ENCODE results near the gene KATNAL1. TPM values are rescaled to one million over a fixed set of nuclear protein-coding genes. Genes with fewer than 3 reads are reported as not detected.

KATNAL1 gene
- total RNA-seq, 1 experiment from 2014 or later, result 12.8 TPM

DNA sequence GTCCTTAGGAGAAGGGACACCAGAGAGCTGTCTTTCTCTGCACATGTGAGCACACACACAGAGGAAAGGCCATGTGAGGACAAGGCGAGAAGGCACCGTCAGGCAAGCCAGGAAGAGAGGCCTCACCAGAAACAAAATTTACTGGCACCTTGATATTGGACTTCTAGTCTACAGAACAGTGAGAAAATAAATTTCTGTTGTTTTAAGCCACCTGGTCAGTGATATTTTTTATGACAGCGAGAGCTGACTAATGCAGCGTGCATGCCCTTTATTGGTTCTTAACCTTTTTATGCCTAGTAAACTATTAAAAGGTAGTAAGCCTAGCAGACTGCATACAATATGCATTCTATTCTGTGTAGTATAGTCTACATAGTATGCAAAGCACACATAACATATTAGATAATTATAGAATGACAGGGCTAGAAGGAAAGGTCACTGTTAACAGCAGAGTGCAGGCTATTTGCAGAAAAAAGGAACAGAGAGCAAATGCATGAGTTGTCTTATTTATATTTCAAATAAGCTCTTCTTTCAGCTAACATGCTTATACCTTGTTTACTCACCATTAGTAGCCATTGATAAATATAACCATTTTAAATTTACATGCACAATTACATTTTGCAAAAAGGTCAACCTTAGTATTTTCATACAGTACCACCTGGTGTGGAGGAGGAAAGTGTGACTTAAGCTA lies 25.2 kb upstream of the KATNAL1 start:
- no peak for DNase-seq (ENCODE audit: low spot score)

DNA sequence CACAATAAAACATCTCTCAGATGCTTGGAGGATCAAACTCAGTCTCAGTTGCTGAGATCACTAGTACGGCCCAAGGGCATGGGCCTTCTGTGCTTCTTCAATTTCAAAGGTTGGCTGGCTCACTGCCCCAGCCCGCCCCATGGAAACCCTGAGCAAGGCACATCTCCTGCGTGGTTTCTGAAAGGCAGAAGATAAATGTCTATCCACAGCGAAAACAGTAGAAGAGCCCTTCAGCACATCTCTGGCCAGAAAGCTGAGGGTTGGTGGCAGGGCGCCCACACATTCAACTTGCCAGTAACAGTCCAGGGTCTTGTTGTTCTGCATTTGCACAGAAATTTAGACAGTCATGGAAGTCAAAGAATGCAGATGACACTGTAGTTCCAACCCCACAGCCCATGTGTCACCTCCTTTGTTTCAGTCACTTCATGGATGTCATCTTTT lies 24.0 kb upstream of the KATNAL1 start:
- DNase-seq (ENCODE audit: low spot score), result no peak

GRCh38 chr13:30329009-30329585 lies 21.7 kb upstream of the KATNAL1 start:
- DNase-seq (ENCODE audit: low spot score), result no peak

DNA sequence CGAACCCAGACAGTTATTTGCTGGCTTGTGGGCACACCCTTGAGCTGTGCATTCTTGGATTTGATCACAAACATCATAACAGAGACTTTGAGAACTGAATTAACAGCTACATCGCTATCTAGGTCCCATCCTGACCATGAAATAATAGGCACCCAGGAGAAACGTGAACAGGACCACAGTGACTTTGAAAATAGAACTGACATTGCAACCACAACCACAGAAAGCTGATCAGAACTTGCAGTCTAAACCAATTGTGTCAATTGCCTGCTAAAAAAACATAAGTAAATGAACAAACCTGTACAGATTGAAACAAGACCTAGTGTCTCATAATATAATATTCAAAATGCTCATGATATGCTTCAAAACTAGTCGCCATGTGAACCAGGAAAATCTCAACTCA lies 18.3 kb upstream of the KATNAL1 start:
- DNase-seq (ENCODE audit: low spot score), result no peak

- no peak for DNase-seq (ENCODE audit: low spot score)
These were observed 16.2 kb upstream of the KATNAL1 start for GRCh38 chr13:30323524-30323923.

- DNase-seq (ENCODE audit: low spot score), result no peak
These were observed 15.1 kb upstream of the KATNAL1 start for GRCh38 chr13:30322428-30322827.

DNA sequence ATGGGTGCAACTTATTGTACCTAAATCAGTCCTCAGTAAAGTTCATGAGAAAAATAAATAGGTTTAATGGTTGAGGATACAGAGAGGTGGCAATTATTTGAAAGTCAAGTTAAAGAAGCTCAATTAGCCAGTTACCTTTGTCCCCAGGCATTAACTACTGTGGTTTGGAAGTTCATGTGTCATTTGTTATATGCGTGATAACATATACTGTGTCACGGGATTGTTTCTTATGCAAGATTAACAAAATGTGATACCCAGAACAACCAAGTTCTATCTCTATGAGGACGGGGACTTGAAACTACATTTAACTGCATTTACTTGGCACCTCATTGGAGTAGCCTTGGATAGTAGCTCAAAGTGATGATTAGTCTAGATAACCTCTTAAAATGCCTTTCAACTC lies 13.9 kb upstream of the KATNAL1 start:
- no peak for DNase-seq (ENCODE audit: low spot score)

DNA sequence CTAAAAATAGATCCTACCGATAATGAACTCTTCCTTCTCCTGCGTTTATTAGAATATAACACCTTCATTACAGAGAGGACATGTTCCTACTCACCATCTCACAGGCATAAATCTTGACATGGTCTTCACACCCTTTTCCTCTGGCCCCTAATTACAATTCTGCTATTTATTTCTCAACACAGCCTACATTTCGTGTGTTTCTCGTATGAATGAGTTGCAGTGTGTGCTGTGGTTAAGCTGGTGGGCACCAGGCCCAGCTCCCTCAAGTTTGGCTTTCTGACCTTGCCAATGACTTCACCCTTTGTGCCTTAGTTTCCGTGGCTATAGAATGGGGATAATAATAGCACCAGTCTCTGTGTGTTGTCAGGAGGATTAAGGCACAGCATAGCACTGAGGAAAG lies 12.3 kb upstream of the KATNAL1 start:
- no peak for DNase-seq (ENCODE audit: low spot score)

DNA sequence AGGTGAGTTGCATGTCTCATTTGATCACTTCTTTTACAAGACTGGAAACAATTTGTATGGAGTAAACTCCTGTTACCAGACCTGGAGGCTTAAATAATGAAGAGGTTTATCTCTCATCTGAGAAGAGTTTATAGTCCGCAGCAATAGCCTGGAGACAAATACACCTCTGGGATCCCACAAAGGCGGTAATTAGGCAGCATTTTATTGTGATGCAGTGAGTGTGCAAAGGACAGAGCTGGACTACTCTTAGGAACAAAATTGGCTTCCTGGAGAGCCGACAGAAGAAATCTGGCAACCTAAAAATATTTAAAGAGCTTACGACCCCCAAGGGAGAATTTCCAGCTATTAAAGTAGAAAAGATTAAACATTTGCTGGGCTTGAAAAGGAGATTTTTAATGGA lies 11.8 kb upstream of the KATNAL1 start:
- no peak for DNase-seq (ENCODE audit: low spot score)

DNA sequence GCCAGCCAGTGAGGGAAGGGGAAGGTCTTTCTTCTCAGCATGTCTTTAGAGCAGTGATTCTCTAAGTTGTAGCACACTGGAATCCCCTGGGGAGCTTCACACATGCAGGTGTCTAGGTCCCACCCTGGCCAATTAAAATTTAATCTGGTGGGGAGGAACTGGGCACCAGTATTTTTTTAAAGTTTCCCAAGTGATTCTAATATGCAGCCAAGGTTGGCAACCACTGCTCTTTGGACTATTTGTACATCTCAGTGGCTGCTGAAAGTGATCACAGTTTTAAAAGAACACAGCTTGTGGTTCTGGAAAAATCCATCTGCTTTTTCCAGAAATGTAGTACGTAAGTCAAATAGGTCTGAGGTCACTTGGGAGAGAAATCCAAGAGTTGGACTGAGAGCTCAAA lies 10.7 kb upstream of the KATNAL1 start:
- DNase-seq (ENCODE audit: low spot score), result no peak

GRCh38 chr13:30314562-30314961 lies 7.2 kb upstream of the KATNAL1 start:
- no peak for DNase-seq (ENCODE audit: low spot score)

DNA sequence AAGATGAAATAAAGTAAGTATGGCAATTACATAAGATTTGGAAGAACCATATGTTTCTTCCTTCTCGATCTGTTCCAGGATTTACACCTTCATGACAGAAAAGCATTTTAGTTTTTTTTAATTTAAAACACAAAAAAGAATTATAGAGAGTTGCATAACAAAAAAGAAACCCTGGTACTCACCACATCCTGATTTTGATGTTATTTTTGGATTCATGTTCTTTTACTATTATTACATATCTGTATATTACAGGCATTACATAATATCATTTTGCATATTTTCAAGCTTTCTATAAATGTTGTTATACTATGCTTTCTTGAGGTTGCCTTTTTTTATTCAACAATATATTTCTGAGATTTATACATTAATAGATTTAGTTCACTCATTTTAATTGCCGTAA lies 6.7 kb upstream of the KATNAL1 start:
- no peak for DNase-seq (ENCODE audit: low spot score)

- no peak for DNase-seq (ENCODE audit: low spot score)
These were observed 6.0 kb upstream of the KATNAL1 start for GRCh38 chr13:30313311-30313710.

GRCh38 chr13:30312904-30313303 lies 5.6 kb upstream of the KATNAL1 start:
- no peak for DNase-seq (ENCODE audit: low spot score)

- DNase-seq (ENCODE audit: low spot score), result peak; percentile 55
These were observed 1.2 kb upstream of the KATNAL1 start for GRCh38 chr13:30308548-30308947.

GRCh38 chr13:30307971-30308290 lies 580 bp upstream of the KATNAL1 start:
- DNase-seq (ENCODE audit: low spot score), result no peak

DNA sequence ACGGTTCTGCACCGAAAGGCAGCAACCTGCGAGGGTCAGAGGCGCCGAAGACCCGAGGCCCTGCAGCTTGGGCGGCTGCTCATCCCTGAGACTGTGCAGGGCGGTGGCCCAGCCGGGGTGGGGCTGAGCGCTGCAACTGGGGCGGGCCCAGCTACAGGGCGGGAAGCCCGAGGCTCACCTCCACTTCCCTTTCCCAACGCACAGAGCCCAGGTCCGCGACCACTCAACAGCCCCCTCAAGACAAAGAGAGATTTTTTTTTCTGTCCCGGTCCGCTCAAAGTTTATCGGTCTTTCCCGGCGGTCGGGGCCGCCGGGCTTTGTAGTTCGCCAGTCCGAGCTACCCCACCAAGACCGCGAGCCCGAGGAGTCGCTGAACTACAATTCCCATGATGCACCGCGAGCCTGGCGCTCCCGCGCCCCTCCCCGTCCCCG lies 573 bp downstream of the KATNAL1 start:
- DNase-seq (ENCODE audit: low spot score), result peak; percentile 79

DNA sequence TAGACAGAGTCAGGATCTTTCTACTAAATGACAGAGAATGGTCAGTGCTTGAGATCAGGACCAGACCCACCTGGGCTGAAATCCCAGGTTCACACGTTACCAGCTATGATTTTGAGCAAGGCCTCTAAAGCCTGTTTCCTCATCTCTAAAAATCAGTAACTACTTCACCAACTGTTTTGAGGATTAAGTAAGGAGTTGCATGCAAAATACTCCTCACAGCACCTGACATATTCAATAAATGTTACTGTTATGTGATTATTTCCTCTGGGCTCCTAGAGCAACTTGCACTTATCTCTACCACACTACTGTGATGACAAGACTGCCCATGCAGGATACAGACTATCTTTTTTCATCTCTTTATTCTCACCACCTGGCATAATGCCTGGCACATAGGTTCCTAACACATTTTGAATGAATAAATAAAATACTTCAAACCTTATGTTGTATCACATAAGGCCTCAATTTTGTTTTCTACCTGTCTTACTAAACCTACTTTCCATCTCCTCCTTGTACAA lies 1.8 kb downstream of the KATNAL1 start:
- DNase-seq (ENCODE audit: low spot score), result no peak

DNA sequence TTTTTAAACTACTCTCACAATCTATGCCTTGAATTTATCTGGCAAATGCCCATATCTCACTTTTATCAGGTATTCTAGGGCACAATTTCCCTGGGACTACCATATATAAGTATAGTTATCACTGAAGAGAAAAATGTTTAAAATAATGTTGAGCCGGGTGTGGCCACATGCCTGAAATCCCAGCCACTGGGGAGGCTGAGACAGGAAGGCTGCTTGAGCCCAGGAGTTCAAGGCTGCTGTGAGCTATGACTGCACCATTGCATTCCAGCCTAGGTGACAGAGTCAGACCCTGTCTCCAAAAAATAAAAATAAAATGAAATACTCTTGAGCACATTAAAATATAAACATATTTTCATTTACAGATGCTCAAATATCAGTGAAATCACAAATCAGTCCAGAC lies 4.1 kb downstream of the KATNAL1 start:
- DNase-seq (ENCODE audit: low spot score), result no peak

DNA sequence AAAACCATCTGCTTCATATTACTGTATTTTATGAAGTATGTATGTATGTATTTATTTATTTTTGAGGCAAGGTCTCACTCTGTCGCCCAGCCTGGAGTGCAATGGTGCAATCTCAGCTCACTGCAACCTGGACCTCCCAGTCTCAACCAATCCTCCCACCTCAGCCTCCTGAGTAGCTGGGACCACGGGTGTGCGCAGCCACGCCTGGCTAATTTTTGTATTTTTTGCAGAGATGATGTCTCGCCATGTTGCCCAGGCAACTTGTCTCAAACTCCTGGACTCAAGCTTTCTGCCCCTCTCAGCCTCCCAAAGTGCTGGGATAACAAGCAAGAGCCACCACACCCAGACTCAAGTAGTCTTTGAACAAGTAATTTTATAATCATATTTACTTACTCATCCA lies 5.5 kb downstream of the KATNAL1 start:
- no peak for DNase-seq (ENCODE audit: low spot score)

- DNase-seq (ENCODE audit: low spot score), result no peak
These were observed 6.8 kb downstream of the KATNAL1 start for GRCh38 chr13:30300596-30300995.

DNA sequence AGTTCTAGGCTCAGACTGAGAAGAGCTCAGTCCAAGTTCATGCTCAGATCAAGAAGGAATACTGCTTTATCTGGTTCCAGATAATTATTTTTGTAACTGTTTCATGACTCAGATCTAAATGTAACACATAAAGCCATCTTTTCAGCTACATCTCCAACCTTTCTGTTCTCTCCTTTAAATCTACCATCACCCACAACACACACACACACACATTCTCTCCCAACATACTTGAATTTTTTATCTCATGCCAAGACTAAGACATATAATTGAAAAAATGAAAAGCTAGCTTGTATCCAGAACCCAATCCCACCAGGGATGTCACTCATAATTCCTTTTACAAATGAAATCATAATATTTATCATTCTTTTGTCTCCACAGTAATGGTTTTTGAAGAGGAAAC lies 7.6 kb downstream of the KATNAL1 start:
- DNase-seq (ENCODE audit: low spot score), result no peak

- no peak for DNase-seq (ENCODE audit: low spot score)
These were observed 12.2 kb downstream of the KATNAL1 start for GRCh38 chr13:30295116-30295515.

DNA sequence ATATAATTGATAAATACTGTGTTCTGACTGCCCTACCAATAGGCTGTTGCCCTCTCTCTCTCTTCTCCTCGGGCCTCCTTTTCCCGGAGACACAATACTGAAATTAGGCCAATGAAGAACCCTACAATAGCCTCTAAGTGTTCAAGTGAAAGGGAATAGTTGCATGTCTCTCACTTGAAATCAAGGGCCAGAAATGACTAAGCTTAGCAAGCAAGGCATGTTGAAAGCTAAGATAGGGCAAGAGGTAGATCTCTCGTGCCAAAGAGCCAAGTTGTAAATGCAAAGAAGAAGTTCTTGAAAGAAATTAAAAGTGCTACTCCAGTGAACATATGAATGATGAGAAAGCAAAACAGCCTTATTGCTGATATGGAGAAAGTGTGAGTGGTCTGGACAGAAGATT lies 13.3 kb downstream of the KATNAL1 start:
- no peak for DNase-seq (ENCODE audit: low spot score)
